HepG2 (cell line): Measurements from ENCODE around the gene SERTAD3. TPM values are rescaled to one million over a fixed set of nuclear protein-coding genes. Genes with fewer than 3 reads are reported as not detected.

Source experiments
- GPN1 ChIP-seq: sonication (generic); formaldehyde crosslinking; IDR thresholded peaks from 2 replicates; pipeline ENCODE4 v1.5.1; 2020; ENCODE audit warnings: missing genetic modification reagents, borderline replicate concordance
- HMGA1 ChIP-seq: sonication (generic); formaldehyde crosslinking; conservative IDR thresholded peaks from 2 replicates; pipeline ENCODE4 v1.4.0; 2020; ENCODE audit warnings: missing genetic modification reagents
- MED1 ChIP-seq: sonication (generic); formaldehyde crosslinking; IDR thresholded peaks from 2 replicates; pipeline ENCODE4 v1.4.0; 2020; ENCODE audit warnings: missing genetic modification reagents
- MIXL1 ChIP-seq: IDR thresholded peaks from 2 replicates; pipeline ENCODE4 v1.6.1; 2016
- ZNF3 ChIP-seq: IDR thresholded peaks from 2 replicates; pipeline ENCODE4 v1.7.0; 2017; ENCODE audit warnings: inconsistent platforms
- ZSCAN30 ChIP-seq: sonication (generic); formaldehyde crosslinking; IDR thresholded peaks from 2 replicates; pipeline ENCODE4 v1.5.0; 2020; ENCODE audit warnings: mild to moderate bottlenecking, missing genetic modification reagents
- polyA plus RNA-seq, 8 experiments: library from polyadenylated mRNA; depleted of rRNA in 3 of 8; stranded (reverse) in 7 of 8; unstranded in 1 of 8; fragments of >200 nt; fragmentation: Illumina TruSeq in 4 of 8; extraction: Trizol in 4 of 8; gene quantifications; 2 replicates each; pipeline versions ENCODE4 v1.2.1 to v1.2.3, GENCODE V29; 2011 to 2016; ENCODE audit warnings: low read depth in 4 of 8, missing spikeins in 1 of 8, mixed read lengths in 1 of 8; ENCODE audit not compliant: insufficient read depth in 1 of 8
- total RNA-seq, 5 experiments: library from RNA; depleted of rRNA; stranded (reverse); fragments of >200 nt; fragmentation: Illumina TruSeq; extraction: Trizol; gene quantifications; 2 replicates each; pipeline ENCODE4 v1.2.3, GENCODE V29; 2016; ENCODE audit warnings: low read depth in 1 of 5
- TF ChIP-seq, protein P1 (sequence below): sonication (generic); formaldehyde crosslinking; IDR thresholded peaks from 2 replicates; pipeline ENCODE4 v1.9.0; 2021; ENCODE audit warnings: mild to moderate bottlenecking, missing genetic modification reagents
- TF ChIP-seq, protein P2 (sequence below): sonication (generic); formaldehyde crosslinking; IDR thresholded peaks from 2 replicates; pipeline ENCODE4 v1.4.0; 2020; ENCODE audit warnings: missing genetic modification reagents
- TF ChIP-seq, protein P3 (sequence below): sonication (generic); formaldehyde crosslinking; conservative IDR thresholded peaks from 2 replicates; pipeline ENCODE4 v1.8.0; 2022; ENCODE audit warnings: mild to moderate bottlenecking, moderate library complexity, missing genetic modification reagents
- TF ChIP-seq, protein P4 (sequence below): sonication (generic); formaldehyde crosslinking; IDR thresholded peaks from 2 replicates; pipeline ENCODE4 v1.5.1; 2020; ENCODE audit warnings: mild to moderate bottlenecking, missing genetic modification reagents, moderate library complexity
- TF ChIP-seq, protein P5 (sequence below): sonication (generic); formaldehyde crosslinking; IDR thresholded peaks from 2 replicates; pipeline ENCODE4 v1.4.0; 2020; ENCODE audit warnings: mild to moderate bottlenecking, missing genetic modification reagents, borderline replicate concordance

The SERTAD3 gene
- total and polyA plus RNA-seq, 2 of the 13 experiments (the other 11 are each of a cell fraction or from before 2014, with no cell fraction given): 9.6 to 16.9 TPM

DNA sequence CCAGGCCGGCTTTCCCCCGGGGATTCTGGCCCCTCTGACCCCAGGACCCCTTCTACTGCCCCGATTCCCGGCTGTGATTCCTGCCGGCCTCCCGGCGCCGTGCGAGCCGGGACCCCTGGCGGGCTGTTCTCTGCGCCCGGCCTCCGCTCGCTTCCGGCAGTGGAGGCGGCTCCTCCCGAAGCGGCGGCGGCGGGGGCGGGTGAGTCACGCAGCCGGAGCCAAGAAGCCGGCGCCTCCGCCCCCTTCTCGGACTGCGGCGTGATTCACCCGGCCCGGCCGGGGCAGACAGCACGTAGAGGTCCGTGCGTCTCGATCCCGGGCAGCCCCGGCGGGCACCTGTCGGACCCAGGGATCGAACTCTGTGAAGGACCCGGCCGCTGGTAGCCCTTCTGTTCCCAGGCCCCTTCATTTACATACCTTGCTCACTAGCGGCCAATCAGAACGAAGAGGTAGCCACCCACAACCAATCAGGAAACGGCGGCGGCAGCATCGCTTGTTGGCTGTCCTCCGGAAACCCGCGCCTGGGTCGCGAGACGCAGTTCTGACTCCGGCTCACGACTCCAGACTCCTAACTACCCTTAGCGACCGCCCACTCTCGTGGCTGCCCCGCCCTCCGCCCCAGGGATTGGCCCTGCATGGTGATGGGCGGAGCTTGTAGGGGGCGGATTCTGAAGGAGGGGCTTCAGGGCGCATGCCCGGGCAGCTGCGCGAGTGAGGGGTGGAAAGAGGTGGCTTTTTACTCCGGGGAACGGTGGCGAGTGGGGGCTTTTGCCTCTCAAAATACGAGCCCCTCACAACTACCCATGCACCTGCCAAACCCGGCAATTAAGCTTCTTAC, 18.5 kb downstream of the SERTAD3 start, which contains the start of gene SERTAD1 (continued):
- TF ChIP-seq, protein P1, sequence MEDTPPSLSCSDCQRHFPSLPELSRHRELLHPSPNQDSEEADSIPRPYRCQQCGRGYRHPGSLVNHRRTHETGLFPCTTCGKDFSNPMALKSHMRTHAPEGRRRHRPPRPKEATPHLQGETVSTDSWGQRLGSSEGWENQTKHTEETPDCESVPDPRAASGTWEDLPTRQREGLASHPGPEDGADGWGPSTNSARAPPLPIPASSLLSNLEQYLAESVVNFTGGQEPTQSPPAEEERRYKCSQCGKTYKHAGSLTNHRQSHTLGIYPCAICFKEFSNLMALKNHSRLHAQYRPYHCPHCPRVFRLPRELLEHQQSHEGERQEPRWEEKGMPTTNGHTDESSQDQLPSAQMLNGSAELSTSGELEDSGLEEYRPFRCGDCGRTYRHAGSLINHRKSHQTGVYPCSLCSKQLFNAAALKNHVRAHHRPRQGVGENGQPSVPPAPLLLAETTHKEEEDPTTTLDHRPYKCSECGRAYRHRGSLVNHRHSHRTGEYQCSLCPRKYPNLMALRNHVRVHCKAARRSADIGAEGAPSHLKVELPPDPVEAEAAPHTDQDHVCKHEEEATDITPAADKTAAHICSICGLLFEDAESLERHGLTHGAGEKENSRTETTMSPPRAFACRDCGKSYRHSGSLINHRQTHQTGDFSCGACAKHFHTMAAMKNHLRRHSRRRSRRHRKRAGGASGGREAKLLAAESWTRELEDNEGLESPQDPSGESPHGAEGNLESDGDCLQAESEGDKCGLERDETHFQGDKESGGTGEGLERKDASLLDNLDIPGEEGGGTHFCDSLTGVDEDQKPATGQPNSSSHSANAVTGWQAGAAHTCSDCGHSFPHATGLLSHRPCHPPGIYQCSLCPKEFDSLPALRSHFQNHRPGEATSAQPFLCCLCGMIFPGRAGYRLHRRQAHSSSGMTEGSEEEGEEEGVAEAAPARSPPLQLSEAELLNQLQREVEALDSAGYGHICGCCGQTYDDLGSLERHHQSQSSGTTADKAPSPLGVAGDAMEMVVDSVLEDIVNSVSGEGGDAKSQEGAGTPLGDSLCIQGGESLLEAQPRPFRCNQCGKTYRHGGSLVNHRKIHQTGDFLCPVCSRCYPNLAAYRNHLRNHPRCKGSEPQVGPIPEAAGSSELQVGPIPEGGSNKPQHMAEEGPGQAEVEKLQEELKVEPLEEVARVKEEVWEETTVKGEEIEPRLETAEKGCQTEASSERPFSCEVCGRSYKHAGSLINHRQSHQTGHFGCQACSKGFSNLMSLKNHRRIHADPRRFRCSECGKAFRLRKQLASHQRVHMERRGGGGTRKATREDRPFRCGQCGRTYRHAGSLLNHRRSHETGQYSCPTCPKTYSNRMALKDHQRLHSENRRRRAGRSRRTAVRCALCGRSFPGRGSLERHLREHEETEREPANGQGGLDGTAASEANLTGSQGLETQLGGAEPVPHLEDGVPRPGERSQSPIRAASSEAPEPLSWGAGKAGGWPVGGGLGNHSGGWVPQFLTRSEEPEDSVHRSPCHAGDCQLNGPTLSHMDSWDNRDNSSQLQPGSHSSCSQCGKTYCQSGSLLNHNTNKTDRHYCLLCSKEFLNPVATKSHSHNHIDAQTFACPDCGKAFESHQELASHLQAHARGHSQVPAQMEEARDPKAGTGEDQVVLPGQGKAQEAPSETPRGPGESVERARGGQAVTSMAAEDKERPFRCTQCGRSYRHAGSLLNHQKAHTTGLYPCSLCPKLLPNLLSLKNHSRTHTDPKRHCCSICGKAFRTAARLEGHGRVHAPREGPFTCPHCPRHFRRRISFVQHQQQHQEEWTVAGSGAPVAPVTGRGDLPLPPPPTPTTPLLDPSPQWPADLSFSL (CRISPR knock-in tag): peak; percentile 70; the same call in 1 of the 2 replicates
- TF ChIP-seq, protein P2, sequence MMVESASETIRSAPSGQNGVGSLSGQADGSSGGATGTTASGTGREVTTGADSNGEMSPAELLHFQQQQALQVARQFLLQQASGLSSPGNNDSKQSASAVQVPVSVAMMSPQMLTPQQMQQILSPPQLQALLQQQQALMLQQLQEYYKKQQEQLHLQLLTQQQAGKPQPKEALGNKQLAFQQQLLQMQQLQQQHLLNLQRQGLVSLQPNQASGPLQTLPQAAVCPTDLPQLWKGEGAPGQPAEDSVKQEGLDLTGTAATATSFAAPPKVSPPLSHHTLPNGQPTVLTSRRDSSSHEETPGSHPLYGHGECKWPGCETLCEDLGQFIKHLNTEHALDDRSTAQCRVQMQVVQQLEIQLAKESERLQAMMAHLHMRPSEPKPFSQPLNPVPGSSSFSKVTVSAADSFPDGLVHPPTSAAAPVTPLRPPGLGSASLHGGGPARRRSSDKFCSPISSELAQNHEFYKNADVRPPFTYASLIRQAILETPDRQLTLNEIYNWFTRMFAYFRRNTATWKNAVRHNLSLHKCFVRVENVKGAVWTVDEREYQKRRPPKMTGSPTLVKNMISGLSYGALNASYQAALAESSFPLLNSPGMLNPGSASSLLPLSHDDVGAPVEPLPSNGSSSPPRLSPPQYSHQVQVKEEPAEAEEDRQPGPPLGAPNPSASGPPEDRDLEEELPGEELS (CRISPR knock-in tag): no peak; the same call in 1 of the 2 replicates
- 0 out of 2 replicates have a peak, but pooled peaks have one; percentile 3 for TF ChIP-seq MIXL1 (CRISPR knock-in tag)
- TF ChIP-seq MED1 (CRISPR knock-in tag): peak; percentile 44
- TF ChIP-seq, protein P3, sequence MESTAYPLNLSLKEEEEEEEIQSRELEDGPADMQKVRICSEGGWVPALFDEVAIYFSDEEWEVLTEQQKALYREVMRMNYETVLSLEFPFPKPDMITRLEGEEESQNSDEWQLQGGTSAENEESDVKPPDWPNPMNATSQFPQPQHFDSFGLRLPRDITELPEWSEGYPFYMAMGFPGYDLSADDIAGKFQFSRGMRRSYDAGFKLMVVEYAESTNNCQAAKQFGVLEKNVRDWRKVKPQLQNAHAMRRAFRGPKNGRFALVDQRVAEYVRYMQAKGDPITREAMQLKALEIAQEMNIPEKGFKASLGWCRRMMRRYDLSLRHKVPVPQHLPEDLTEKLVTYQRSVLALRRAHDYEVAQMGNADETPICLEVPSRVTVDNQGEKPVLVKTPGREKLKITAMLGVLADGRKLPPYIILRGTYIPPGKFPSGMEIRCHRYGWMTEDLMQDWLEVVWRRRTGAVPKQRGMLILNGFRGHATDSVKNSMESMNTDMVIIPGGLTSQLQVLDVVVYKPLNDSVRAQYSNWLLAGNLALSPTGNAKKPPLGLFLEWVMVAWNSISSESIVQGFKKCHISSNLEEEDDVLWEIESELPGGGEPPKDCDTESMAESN (CRISPR knock-in tag): no peak
- TF ChIP-seq HMGA1: no peak
- no peak for TF ChIP-seq GPN1
- TF ChIP-seq, protein P4, sequence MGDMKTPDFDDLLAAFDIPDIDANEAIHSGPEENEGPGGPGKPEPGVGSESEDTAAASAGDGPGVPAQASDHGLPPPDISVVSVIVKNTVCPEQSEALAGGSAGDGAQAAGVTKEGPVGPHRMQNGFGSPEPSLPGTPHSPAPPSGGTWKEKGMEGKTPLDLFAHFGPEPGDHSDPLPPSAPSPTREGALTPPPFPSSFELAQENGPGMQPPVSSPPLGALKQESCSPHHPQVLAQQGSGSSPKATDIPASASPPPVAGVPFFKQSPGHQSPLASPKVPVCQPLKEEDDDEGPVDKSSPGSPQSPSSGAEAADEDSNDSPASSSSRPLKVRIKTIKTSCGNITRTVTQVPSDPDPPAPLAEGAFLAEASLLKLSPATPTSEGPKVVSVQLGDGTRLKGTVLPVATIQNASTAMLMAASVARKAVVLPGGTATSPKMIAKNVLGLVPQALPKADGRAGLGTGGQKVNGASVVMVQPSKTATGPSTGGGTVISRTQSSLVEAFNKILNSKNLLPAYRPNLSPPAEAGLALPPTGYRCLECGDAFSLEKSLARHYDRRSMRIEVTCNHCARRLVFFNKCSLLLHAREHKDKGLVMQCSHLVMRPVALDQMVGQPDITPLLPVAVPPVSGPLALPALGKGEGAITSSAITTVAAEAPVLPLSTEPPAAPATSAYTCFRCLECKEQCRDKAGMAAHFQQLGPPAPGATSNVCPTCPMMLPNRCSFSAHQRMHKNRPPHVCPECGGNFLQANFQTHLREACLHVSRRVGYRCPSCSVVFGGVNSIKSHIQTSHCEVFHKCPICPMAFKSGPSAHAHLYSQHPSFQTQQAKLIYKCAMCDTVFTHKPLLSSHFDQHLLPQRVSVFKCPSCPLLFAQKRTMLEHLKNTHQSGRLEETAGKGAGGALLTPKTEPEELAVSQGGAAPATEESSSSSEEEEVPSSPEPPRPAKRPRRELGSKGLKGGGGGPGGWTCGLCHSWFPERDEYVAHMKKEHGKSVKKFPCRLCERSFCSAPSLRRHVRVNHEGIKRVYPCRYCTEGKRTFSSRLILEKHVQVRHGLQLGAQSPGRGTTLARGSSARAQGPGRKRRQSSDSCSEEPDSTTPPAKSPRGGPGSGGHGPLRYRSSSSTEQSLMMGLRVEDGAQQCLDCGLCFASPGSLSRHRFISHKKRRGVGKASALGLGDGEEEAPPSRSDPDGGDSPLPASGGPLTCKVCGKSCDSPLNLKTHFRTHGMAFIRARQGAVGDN (CRISPR knock-in tag): peak; percentile 76
- no peak for TF ChIP-seq ZSCAN30 (CRISPR knock-in tag)
- TF ChIP-seq, protein P5, sequence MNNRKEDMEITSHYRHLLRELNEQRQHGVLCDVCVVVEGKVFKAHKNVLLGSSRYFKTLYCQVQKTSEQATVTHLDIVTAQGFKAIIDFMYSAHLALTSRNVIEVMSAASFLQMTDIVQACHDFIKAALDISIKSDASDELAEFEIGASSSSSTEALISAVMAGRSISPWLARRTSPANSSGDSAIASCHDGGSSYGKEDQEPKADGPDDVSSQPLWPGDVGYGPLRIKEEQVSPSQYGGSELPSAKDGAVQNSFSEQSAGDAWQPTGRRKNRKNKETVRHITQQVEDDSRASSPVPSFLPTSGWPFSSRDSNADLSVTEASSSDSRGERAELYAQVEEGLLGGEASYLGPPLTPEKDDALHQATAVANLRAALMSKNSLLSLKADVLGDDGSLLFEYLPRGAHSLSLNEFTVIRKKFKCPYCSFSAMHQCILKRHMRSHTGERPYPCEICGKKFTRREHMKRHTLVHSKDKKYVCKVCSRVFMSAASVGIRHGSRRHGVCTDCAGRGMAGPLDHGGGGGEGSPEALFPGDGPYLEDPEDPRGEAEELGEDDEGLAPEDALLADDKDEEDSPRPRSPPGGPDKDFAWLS (CRISPR knock-in tag): no peak
- TF ChIP-seq ZNF3 (CRISPR knock-in tag): no peak
